HUES6 (cell line): ENCODE results near the gene SMIM20.

Source experiments
- H3K27ac ChIP-seq: 2 replicates; pipeline ENCODE4 v1.7.0; 2013; ENCODE audit warnings: low read depth, mild to moderate bottlenecking, low read length, inconsistent platforms
- H3K27me3 ChIP-seq: 2 replicates; pipeline ENCODE4 v1.6.1; 2013; ENCODE audit warnings: low read length; ENCODE audit not compliant: control insufficient read depth, insufficient read depth
- H3K36me3 ChIP-seq: 2 replicates; pipeline ENCODE4 v1.6.1; 2013; ENCODE audit warnings: low read length; ENCODE audit not compliant: control insufficient read depth, insufficient read depth
- H3K4me1 ChIP-seq: 2 replicates; pipeline ENCODE4 v1.6.1; 2013; ENCODE audit warnings: low read length; ENCODE audit not compliant: control insufficient read depth, insufficient read depth
- H3K4me3 ChIP-seq: 2 replicates; pipeline ENCODE4 v1.5.1; 2013; ENCODE audit warnings: low read depth, low read length
- H3K9ac ChIP-seq: one replicate; pipeline ENCODE4 v1.6.1; 2013; ENCODE audit warnings: mild to moderate bottlenecking, low read length
- H3K9me3 ChIP-seq: 2 replicates; pipeline ENCODE4 v1.6.1; 2013; ENCODE audit warnings: low read depth, low read length; ENCODE audit not compliant: control insufficient read depth, insufficient read depth

The SMIM20 gene

GRCh38 chr4:25927361-25928195, 13.6 kb downstream of the SMIM20 start:
- H3K4me1 ChIP-seq = 0 out of 2 replicates have a peak, but pooled peaks cover 7% of the 10 kb centered on the region
- H3K27me3 ChIP-seq = no peaks in the 10 kb centered on the region
- H3K36me3 ChIP-seq = peaks cover 11% of the 10 kb centered on the region
- H3K27ac ChIP-seq = no peak overlapping the region
- no peak overlapping the region for H3K9ac ChIP-seq
- no peaks in the 10 kb centered on the region for H3K9me3 ChIP-seq
- H3K4me3 ChIP-seq = no peak overlapping the region

DNA sequence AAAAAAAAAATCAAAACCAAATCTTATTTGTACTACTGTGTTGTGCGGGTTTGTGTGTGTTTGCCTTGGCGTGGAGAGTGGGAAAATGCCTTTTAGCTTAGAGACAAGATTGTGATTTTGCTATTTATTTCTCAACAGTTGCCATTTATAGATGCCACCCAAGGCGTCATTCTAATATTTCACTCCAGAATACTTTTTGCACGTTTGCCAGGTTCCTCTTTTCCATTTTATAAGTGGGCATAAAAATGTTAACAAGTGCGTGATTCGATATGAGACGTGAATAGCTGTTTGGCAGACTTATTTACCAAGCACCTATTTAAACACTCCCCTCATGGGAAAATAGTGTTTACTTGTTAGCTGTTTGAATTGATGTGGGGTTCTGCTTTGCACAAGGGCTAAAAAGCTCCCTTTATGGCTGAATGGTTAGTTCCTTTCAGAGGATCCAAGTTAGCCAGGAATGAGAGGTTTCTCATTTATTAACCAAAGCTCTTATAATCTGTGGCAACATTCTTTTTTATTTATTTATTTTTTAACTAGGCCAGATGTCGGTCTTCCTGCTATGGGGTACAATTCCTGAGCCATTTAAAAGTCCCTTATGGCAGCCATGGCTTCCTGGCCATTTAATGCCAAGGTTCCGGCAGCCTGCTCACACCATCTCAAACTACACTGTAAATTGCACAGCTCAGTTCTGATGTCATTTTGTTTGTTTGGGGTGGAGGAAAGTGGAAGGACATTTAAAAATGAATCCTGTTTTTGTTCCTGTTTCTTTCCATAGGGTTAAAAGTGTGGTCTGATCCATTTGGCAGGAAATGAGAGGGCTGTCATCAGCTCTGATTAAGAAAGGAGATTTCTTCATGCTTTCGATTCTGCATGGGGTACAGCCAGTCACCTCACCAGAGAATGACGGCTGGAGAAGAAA, 14.6 kb downstream of the SMIM20 start:
- H3K4me3 ChIP-seq = no peak overlapping the region
- H3K9me3 ChIP-seq = no peaks in the 10 kb centered on the region
- H3K27ac ChIP-seq = no peak overlapping the region
- peaks cover 8% of the 10 kb centered on the region; the same call in 1 of the 2 replicates for H3K36me3 ChIP-seq
- no peak overlapping the region for H3K9ac ChIP-seq
- H3K4me1 ChIP-seq = 0 out of 2 replicates have a peak, but pooled peaks cover 7% of the 10 kb centered on the region
- no peaks in the 10 kb centered on the region for H3K27me3 ChIP-seq

- no peaks in the 10 kb centered on the region for H3K9me3 ChIP-seq
- 0 out of 2 replicates have a peak, but pooled peaks cover 7% of the 10 kb centered on the region for H3K4me1 ChIP-seq
- no peak overlapping the region for H3K27ac ChIP-seq
- H3K4me3 ChIP-seq = no peak overlapping the region
- H3K36me3 ChIP-seq = peaks cover 8% of the 10 kb centered on the region; the same call in 1 of the 2 replicates
- no peaks in the 10 kb centered on the region for H3K27me3 ChIP-seq
- no peak overlapping the region for H3K9ac ChIP-seq
Measured at GRCh38 chr4:25929298-25929686, 15.3 kb downstream of the SMIM20 start.

- H3K27me3 ChIP-seq = no peaks in the 10 kb centered on the region
- H3K9me3 ChIP-seq = 0 out of 2 replicates have a peak, but pooled peaks cover 3% of the 10 kb centered on the region
- no peak overlapping the region for H3K4me3 ChIP-seq
Measured at GRCh38 chr4:25930731-25931354, 16.8 kb downstream of the SMIM20 start.

DNA sequence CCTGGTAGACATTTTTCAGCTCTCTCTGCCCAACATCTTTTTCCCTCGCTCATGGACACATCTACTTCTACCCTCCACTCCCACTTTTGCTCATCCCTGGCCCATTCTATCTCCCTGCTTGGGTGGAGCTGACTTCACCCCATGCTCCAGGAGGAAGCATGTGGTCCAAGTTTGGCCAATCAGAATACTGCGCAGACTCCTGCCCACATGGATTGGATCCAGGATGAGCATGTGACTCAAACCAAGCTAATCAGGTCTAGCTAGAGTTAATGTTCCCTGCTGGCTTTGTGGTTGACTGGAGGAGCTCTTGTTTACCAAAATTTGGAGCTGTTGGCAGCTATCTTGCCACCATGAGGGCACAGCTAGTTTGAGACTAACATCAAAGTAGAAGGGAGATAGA, 22.7 kb downstream of the SMIM20 start:
- Histone ChIP-seq H3K36me3 (no peaks in the 10 kb centered on the region), H3K27ac (no peak overlapping the region), H3K9ac (no peak overlapping the region), H3K4me1 (no peaks in the 10 kb centered on the region), H3K4me3 (no peak overlapping the region), H3K27me3 (peaks cover 1% of the 10 kb centered on the region; the same call in 1 of the 2 replicates), H3K9me3 (0 out of 2 replicates have a peak, but pooled peaks cover 3% of the 10 kb centered on the region)

More at GRCh38 chr4:25930731-25931354, 16.8 kb downstream of the SMIM20 start:
- no peak overlapping the region for H3K9ac ChIP-seq
- peaks cover 8% of the 10 kb centered on the region; the same call in 1 of the 2 replicates for H3K36me3 ChIP-seq
- no peak overlapping the region for H3K27ac ChIP-seq
- H3K4me1 ChIP-seq = 0 out of 2 replicates have a peak, but pooled peaks cover 4% of the 10 kb centered on the region

GRCh38 chr4:25937801-25938200, 23.8 kb downstream of the SMIM20 start:
- Histone ChIP-seq H3K27me3 (peaks cover 3% of the 10 kb centered on the region; the same call in 1 of the 2 replicates), H3K4me3 (no peak overlapping the region), H3K36me3 (no peaks in the 10 kb centered on the region), H3K9ac (no peak overlapping the region), H3K9me3 (0 out of 2 replicates have a peak, but pooled peaks cover 3% of the 10 kb centered on the region), H3K4me1 (no peaks in the 10 kb centered on the region), H3K27ac (no peak overlapping the region)

- H3K27me3 ChIP-seq = peaks cover 3% of the 10 kb centered on the region; the same call in 1 of the 2 replicates
- no peaks in the 10 kb centered on the region for H3K4me1 ChIP-seq
- H3K9me3 ChIP-seq = 0 out of 2 replicates have a peak, but pooled peaks cover 3% of the 10 kb centered on the region
- no peak overlapping the region for H3K27ac ChIP-seq
- H3K9ac ChIP-seq = no peak overlapping the region
- H3K4me3 ChIP-seq = no peak overlapping the region
- no peaks in the 10 kb centered on the region for H3K36me3 ChIP-seq
Measured at GRCh38 chr4:25938366-25938765, 24.3 kb downstream of the SMIM20 start.

DNA sequence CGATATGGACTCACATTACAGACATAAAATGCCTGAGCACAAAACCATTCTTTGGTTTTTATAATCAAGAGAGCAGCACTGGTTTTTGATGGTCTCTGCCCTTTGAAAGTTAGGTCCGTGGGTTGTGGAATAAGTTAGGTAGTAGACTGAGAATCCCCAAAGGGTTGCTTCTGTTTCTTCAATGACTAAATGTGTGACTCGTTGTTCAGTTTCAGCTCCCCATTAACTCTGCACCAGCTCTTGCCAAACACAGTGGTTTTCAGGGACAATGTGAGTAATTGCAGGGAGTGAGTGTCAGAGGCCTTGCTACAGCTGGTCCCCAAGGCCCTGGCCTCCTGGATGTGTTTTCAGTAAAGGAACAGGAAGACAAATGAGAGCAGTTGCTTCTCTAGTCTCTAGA, 24.8 kb downstream of the SMIM20 start:
- no peaks in the 10 kb centered on the region for H3K4me1 ChIP-seq
- H3K9ac ChIP-seq = no peak overlapping the region
- H3K9me3 ChIP-seq = 0 out of 2 replicates have a peak, but pooled peaks cover 3% of the 10 kb centered on the region
- no peak overlapping the region for H3K27ac ChIP-seq
- no peak overlapping the region for H3K4me3 ChIP-seq
- H3K27me3 ChIP-seq = peaks cover 3% of the 10 kb centered on the region; the same call in 1 of the 2 replicates
- no peaks in the 10 kb centered on the region for H3K36me3 ChIP-seq

DNA sequence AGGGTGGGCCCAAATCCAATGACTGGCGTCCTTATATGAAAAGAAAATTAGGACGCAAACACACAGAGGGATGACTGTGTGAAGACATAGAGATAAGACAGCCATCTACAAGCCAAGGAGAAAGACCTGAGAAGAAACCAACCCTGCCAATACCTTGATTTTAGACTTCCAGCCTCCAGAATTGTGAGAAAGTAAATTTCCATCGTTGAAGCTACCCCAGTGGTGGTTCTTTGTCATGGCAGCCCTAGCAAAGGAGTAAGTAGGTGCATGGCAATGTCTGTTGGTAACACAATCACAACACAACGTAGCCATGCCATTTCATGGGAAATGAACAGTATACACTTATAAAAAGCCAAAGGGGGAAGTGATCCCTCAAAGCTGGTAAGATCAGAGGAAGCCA, 25.3 kb downstream of the SMIM20 start:
- Histone ChIP-seq H3K27me3 (peaks cover 3% of the 10 kb centered on the region; the same call in 1 of the 2 replicates), H3K4me3 (no peak overlapping the region)

GRCh38 chr4:25941457-25942221, 27.6 kb downstream of the SMIM20 start:
- peaks cover 3% of the 10 kb centered on the region; the same call in 1 of the 2 replicates for H3K27me3 ChIP-seq
- no peak overlapping the region for H3K27ac ChIP-seq

More for the DNA sequence above, 25.3 kb downstream of the SMIM20 start:
- Histone ChIP-seq H3K36me3 (no peaks in the 10 kb centered on the region), H3K9me3 (0 out of 2 replicates have a peak, but pooled peaks cover 3% of the 10 kb centered on the region), H3K27ac (no peak overlapping the region), H3K9ac (no peak overlapping the region), H3K4me1 (no peaks in the 10 kb centered on the region)

More at GRCh38 chr4:25941457-25942221, 27.6 kb downstream of the SMIM20 start:
- no peak overlapping the region for H3K9ac ChIP-seq
- no peaks in the 10 kb centered on the region for H3K36me3 ChIP-seq
- H3K4me3 ChIP-seq = no peak overlapping the region
- no peaks in the 10 kb centered on the region for H3K4me1 ChIP-seq
- H3K9me3 ChIP-seq = no peaks in the 10 kb centered on the region
